ENCODE measurements around the gene SLC22A4. TPM values are rescaled to one million over a fixed set of nuclear protein-coding genes. Genes with fewer than 3 reads are reported as not detected.

The SLC22A4 gene
- polyA plus RNA-seq, 1 experiment: 19.3 TPM

- Histone ChIP-seq H3K36me3 (ENCODE audit: control insufficient read depth, insufficient read depth, low read length) (0 out of 2 replicates have a peak, but pooled peaks cover 2% of the 10 kb centered on the region), H3K4me3 (ENCODE audit: low read depth, low read length) (no peak overlapping the region), H3K27me3 (ENCODE audit: control insufficient read depth, insufficient read depth, low read length) (no peaks in the 10 kb centered on the region)
- ChIA-PET CTCF (interaction anchor here (0.6 kb wide), 1 partner anchor 21 kb away, joined by 3 read pairs; no protein-coding TSS in a partner anchor), POLR2A (no interaction called here)
- TF ChIP-seq, protein P1, sequence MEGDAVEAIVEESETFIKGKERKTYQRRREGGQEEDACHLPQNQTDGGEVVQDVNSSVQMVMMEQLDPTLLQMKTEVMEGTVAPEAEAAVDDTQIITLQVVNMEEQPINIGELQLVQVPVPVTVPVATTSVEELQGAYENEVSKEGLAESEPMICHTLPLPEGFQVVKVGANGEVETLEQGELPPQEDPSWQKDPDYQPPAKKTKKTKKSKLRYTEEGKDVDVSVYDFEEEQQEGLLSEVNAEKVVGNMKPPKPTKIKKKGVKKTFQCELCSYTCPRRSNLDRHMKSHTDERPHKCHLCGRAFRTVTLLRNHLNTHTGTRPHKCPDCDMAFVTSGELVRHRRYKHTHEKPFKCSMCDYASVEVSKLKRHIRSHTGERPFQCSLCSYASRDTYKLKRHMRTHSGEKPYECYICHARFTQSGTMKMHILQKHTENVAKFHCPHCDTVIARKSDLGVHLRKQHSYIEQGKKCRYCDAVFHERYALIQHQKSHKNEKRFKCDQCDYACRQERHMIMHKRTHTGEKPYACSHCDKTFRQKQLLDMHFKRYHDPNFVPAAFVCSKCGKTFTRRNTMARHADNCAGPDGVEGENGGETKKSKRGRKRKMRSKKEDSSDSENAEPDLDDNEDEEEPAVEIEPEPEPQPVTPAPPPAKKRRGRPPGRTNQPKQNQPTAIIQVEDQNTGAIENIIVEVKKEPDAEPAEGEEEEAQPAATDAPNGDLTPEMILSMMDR (IDR thresholded peaks at IDR 0.05; ENCODE audit: insufficient read depth, low read depth, low read length): no peak
- DNase-seq (ENCODE audit: low read depth): no peak
Measured at GRCh38 chr5:132298298-132299212, 4.4 kb downstream of the SLC22A4 start.

- Histone ChIP-seq H3K36me3 (ENCODE audit: control insufficient read depth, insufficient read depth, low read length) (0 out of 2 replicates have a peak, but pooled peaks cover 2% of the 10 kb centered on the region), H3K27me3 (ENCODE audit: control insufficient read depth, insufficient read depth, low read length) (no peaks in the 10 kb centered on the region), H3K4me3 (ENCODE audit: low read depth, low read length) (no peak overlapping the region)
- TF ChIP-seq, protein P1 (IDR thresholded peaks at IDR 0.05; ENCODE audit: insufficient read depth, low read depth, low read length): no peak
- ChIA-PET CTCF (interaction anchor here (0.8 to 1.2 kb wide), 3 partner anchors 10 to 62 kb away, joined by 4 to 6 read pairs (median 5); no protein-coding TSS in a partner anchor), POLR2A (no interaction called here)
- DNase-seq (ENCODE audit: low read depth): no peak
Measured at GRCh38 chr5:132299917-132300316, 5.7 kb downstream of the SLC22A4 start.

GRCh38 chr5:132300577-132301343 is 6.6 kb downstream of the SLC22A4 start:
- TF ChIP-seq, protein P1 (IDR thresholded peaks at IDR 0.05; ENCODE audit: insufficient read depth, low read depth, low read length): no peak
- Histone ChIP-seq H3K27me3 (ENCODE audit: control insufficient read depth, insufficient read depth, low read length) (no peaks in the 10 kb centered on the region), H3K4me3 (ENCODE audit: low read depth, low read length) (no peak overlapping the region), H3K36me3 (ENCODE audit: control insufficient read depth, insufficient read depth, low read length) (0 out of 2 replicates have a peak, but pooled peaks cover 2% of the 10 kb centered on the region)
- ChIA-PET CTCF (interaction anchor here (1.0 to 1.2 kb wide), 2 partner anchors 28 to 63 kb away, joined by 4 to 6 read pairs; no protein-coding TSS in a partner anchor), POLR2A (no interaction called here)
- DNase-seq (ENCODE audit: low read depth): no peak

DNA sequence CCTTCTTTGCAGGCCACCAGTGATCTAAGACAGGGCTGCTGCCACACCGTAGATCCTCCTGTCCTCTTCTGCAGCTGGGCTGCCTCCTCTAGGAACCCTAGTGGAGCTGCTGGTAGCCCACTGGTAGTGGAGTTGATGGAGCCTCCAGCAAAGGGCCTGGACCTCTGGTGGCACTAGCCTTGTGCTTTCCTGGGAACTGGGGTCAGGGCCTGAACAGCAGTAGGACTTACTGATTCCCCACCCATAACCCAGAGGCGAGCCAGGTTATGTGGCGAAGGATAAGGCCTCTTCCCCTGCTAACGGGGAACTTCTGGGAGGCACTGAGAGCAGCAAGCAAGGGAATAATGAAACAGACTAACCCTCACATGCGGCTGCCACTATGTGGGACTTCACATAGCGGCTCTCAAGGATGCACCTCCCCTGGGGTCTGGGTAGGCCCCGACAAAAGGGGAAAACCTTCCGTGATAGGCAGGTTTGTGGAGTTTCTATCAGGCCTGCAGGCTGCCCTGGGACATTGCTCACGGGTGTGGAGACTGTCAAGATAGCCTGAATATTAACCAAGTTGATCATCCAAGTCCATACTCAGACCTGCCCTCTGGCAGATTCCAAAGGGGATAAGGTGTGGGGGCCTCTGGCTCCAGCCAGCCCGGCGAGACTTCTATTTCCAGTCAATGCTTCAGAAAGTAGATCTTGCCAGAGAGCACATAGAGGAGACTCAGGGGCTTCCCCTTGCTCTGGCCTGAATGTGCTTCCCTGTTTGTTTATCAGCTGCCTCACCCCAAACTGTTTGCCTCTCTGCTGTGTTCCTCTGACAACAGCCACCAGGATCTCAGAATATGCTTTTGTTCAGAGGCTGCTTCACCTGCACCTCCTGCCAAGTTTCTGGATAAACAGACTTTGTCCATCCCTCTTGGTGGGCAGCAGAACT is 7.4 kb downstream of the SLC22A4 start:
- H3K36me3 ChIP-seq (ENCODE audit: control insufficient read depth, insufficient read depth, low read length): 0 out of 2 replicates have a peak, but pooled peaks cover 1% of the 10 kb centered on the region
- H3K27me3 ChIP-seq (ENCODE audit: control insufficient read depth, insufficient read depth, low read length): no peaks in the 10 kb centered on the region
- POLR2A ChIA-PET: no interaction called here
- CTCF ChIA-PET: interaction anchor here (1.2 kb wide), 1 partner anchor 64 kb away, joined by 6 read pairs; no protein-coding TSS in a partner anchor
- DNase-seq (ENCODE audit: low read depth): no peak
- TF ChIP-seq, protein P1 (IDR thresholded peaks at IDR 0.05; ENCODE audit: insufficient read depth, low read depth, low read length): no peak
- no peak overlapping the region for H3K4me3 ChIP-seq (ENCODE audit: low read depth, low read length)
